Globus pallidus (tissue), 1 donor: Measurements from ENCODE around the gene ANKRD44.
A peak's percentile ranks its signal among the peaks of the same experiment; 100 is the strongest.

ENCODE experiments used
- DNase-seq: peaks from one replicate; pipeline ENCODE4 v3.0.0-alpha.2; 2015; ENCODE audit warnings: low spot score

ANKRD44 gene

DNA sequence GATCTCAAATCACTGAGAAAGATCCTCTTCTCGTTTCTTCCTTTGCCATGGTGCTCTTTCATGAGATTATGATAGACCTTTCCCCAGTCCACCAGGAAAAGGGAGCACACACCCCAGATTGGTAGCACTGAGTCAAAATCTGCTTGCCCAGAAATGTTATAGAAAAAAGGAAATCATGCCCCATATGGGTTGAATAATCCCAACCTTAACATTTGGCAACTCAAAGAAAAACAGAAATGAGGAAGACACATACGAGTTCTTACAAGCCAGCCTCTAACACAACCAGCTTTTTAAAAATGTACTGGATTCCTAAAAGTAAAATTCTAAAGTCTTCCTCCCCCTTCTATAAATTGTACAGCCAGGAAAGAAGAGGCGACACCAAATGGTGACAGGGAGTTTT lies 103.0 kb downstream of the ANKRD44 start:
- DNase-seq, result no peak

DNA sequence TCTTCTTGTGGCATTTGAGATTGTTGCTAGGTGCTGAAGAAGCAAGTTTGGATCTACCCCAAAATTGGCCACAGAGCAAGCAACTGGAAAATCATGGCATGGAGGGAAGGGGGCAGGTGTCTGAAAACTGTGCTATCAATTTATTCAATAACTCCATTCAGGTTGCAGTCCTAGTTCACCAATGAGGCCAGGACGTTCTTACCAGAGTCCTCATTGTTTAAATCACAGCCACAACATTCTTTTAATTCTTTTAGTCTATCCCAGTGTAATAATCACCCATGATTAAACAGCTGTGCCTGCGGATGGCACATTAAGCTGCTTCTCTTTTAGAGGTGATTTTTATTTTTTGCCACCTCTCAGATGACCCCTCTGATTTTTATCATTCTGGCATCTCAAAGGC lies 103.5 kb downstream of the ANKRD44 start:
- no peak for DNase-seq

DNA sequence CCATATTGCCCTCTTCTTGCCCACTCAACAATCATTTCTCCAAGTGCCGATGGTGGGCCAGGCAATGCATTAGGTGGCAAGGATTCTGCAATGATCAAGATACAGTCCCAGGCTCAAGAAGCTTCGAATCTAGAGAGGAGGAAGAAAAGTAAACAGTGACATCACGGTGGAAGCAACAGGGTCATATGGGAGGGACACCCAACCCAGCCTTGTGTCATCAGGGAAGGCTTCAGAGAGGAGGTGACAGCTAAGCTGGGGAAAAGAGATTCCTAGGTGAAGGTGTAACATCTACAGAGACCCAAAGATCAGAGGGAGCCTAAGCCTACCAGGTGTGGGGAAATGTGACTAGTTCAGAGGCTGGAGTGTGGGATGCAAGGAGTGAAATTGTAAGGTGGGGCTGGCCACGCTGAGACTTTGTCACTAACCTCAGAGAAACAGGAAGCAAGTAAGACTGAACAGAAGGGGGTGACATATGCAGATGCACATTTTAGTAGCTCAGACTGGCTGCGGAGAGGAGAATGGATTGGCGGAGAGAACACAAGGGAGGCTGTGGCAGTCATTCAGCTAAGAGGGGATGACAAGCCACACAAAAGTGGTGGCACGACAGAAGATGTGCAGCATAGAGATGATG lies 104.9 kb downstream of the ANKRD44 start:
- DNase-seq, result no peak

DNA sequence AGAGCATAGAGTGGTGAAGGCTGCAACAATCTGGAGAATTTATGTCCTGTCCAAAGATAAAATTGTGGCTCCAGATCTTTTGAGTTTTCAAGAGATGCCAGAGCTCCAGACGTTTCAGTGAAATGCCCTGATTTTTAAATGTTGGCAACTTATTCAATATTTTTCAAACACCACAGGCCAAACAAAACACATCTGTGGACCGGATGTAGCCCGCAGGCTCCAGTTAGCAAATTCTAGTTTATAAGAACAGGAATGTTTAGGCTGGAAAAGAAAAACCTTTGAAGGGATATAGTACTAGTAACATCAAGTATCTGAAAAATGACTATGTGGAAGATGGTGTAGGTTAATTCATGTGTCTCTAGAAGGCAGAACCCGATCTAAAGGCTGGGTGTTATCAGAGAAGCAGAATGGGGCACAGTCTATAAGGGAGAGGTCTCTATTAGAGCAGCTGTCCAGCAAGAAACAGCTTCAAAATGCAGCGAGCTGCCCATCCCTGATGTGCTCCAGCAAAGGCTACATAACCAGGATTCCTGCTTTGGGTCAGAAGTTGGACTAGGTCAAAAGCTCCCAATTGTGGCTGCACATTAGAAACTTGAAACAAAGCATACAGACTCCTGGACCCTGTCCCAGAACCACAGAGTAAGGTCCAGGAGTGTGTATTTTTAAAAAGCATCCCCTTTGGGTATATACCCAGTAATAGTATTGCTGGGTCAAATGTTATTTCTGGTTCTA lies 105.9 kb downstream of the ANKRD44 start:
- DNase-seq, result no peak

DNA sequence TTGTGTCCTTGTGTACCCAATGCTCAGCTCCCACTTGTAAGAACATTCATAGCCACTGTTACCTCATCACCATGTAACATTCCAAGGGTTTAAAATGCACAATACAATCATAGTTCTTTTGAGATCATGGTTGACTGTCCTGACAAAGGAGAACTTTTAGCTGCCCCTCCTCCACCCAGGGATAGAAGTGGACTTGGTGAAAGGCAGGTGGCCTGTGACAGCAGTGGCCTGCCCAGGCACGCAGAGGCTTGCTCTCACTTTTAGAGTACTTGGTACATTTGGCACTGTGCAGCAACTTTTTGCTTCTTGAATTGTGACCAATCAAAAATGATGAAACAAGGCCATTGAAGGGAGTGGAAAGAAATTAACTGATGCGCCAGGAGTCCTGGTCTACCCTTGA lies 108.7 kb downstream of the ANKRD44 start:
- no peak for DNase-seq

DNA sequence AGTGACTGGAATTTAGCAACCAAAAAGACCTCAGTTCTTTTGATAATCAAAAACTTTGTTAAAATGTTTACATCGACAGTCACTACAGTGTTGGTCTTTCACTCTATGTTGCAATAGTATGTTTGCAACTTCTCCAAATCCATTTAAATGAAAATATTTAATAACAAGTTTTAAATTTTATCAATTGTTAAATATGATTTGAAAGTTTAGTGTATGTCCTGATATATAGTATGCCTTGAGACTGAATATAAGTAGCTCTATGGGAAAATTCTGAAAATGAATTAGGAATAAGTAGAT lies 109.9 kb downstream of the ANKRD44 start:
- DNase-seq, result no peak

DNA sequence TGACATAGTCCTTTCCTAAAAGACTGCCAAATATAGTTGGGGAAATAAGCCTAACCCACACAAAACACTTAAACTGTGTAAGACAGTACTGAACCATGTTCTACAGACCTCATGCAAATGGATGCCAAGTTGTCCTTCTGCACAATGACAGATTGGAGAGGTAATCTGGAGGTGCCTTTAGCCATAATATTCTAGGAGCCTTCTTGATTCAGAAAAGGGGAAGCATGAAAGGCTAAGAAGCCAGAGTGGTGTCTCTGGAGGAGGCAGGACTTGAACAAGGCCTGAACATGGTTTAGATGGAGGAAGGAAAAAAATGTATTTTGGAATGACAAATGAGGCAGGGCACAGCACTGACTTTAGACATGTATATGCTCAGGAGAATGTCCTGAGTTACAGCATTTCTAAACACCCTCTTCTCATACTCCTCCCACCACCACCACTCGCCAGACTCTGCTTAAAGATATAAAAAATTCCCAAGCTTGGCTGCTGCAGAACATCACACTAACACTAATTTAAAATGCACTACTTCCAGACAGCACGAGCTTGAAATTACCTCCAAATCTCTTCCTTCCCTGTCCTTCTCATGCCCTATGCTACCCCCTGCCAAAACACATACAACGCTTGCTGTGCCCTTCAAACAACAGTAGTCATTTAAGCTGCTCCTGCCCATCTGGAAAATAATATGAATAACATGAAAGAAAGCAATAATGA lies 110.4 kb downstream of the ANKRD44 start:
- DNase-seq, result no peak

DNA sequence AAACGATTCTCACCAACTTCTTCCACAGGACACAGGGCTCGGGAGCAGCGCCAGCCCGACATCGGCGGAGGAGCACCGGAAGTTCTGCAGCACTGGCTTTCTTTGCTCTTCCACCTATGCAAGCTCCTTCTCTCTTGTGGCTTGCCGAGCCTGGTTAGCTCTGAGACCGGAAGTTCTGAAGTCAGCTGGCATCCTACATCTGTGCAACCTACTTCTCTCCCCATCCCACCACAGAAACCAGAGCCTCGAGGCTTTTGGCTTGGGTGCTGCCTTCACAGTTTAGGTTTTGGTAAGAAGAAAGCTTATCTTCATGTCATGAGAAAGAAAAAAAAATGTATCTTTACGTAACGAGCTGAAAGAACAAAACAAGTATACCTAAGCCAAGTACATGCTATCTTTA lies 111.7 kb downstream of the ANKRD44 start:
- peak; percentile 51 for DNase-seq

DNA sequence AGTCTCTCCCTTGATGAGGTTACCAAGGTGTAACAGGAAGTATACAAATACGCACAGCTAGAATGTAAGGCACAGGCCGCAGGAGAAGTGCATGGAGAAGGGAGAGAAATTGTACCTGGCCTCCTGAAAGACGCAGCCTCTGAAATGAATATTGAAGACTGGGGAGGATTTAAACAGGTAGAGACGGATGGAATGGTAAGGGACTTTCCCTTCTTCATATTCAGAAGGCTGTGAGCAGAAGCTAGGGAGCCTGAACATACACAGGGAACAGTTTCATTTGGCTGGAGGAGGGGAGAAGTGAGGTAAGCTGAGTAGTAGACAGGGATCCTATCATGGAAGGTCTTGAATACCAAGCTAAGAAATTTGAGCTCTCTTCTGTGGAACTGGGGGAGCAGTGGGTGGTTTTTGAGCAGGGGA lies 112.7 kb downstream of the ANKRD44 start:
- no peak for DNase-seq

DNA sequence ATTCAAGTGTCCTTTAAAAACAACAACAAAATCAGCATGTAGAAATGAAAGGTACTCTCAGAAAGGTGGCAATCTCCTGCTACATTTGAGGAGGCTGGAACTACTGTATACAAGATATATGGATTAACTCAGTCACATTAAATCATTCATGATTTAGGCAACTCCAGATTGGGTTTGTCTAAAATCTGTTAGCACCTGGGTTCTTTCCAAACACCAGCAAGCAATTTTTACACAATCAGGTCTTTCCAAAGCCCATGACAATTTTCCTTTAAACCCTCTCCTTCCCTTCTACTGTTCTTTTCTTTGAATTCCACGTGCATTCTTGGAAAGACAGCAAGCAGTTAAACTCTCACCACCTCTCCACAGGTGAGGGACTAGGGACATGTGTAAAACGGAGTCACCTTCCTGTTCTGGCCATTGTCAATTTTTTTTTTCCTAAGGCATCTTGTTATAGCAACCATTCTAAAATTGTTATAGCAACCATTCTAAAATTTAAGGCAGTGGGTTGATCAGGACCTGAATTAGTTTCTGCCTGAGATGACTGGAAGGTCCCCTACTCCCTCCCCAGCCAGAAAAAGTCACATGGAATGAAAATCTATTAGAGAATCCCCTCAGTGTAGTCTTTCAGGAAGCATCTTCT lies 113.9 kb downstream of the ANKRD44 start:
- DNase-seq, result no peak

DNA sequence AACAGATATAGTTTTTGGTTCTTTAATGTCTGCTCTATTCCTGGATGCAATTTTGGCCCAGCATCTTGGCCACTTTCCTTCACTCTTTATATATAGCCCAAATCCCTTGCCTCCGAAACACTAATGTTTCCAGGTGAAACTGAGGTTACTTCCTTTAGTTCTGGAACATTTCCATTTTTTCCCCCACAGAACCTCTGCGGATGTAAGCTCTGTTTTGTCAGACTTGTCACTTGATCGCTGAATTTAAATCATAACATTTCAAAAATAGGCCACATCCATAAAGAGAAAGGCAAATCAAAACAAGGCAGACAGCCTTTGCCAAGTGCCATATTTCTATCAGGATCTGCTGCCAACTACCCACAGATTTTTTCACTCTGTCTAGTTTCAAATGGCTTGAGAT lies 115.1 kb downstream of the ANKRD44 start:
- DNase-seq, result no peak

DNA sequence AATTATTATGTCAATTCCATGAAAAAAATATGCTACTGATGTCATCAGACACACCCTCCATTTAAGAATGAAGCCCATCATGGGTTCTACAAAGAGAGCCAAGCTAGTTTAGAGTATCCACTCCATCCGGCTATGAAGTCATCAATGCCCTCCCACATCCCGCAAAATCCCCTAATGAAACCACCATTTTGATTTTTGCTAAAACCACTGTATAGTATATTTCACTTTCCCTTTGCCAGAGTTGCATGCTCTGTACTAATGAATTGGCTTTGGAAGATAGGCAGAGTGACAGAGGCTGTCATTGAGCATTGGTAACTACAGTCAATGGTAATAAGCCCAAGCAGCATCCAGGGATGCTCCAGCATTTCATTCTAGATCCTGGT lies 118.6 kb downstream of the ANKRD44 start:
- no peak for DNase-seq

DNA sequence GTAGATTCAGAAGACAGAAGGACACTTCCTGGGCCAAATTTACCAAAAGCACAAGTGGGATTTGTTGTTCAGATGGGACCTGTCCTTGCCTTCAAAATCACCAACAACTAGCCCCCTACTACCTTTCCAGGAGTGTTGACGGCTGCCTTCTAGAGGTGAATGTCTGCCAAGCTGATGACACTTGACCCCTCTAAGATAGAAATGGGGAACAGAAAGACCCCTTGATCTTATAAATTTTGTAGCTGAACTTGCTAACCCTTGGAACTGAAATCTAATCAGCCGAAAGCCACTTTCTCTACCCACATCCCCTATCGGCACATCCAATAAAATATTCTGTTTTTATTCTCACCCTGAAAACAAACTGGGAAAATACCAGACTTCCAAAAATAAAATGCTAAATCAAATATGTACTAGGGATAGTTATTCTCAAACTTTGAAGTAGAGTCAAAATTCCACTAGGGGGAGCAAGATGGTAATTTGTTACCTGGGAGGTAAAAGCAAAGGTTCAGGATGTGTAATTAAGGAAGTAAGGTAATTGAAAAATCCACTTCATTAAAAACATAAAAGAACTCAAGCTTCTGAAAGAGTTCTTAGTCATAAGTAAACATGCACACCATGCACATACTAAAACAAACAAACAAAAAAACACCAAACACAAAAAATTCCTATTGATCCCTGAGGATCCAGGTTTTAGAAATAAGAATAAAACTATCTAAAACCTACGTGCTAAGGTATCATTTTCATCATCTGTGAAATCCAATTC lies 119.2 kb downstream of the ANKRD44 start:
- peak; percentile 55 for DNase-seq

DNA sequence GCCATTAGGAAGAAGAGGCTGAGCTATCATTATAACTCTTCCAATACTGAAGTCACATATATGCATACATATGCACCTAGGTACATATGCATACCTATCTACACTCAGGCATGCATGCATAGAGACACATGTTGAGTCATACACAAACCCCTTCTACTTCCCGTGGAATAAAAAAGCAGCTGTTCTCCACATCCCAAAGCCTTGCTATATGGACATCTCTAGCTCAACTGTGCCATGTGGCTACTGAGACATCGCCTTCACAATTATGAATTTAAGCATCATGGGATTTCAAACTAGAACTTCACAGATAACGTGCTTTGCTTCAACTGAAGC lies 120.5 kb downstream of the ANKRD44 start:
- no peak for DNase-seq

DNA sequence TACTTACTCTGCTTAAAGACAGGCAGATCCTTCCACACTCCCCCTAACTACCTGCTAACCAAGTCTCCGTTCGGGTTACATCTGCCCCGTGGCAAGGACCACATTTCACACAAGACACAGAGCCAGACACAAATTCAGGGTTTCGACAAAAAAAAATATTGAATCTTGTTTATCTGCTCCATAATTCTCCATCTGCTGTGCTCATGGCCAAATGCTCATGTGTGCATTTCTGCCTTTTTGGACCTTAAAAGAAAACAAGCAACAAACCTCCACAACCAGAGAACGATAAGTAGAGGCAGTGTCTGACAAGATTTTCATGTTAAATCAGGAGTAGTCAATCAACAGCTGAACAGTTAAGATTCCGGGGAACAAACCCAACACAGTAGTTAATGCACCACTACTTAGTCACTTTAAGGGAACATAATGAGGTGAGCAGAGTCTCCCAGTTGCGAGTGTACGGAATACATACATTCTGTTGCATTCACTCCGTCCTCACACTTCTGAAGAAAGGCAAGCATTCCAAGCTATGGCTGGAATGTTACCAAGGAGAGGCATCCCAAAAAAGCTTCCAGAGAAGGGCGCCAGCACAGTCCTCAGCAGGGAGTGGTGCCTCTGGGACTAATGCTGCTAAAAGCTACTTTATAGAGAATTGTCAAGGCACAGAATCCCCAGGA lies 121.0 kb downstream of the ANKRD44 start:
- DNase-seq, result no peak

DNA sequence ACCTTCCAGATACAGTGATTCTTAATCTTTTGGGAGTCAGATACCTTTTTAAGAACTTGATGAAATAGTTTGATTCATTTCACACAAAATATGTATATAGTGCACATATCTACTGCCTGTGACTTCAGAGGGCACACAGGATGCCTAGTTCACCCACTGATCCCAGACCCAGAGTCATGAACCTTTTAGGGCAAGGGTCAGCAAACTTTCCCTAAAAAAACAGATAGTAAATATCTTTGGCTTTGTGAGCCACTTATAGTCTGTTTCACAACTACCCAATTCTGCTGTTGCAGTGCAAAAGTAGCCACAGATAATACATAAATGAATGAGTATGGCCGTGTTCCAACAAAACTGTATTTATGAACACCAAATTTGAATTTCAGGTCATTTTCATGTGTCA lies 124.9 kb downstream of the ANKRD44 start:
- DNase-seq, result no peak

DNA sequence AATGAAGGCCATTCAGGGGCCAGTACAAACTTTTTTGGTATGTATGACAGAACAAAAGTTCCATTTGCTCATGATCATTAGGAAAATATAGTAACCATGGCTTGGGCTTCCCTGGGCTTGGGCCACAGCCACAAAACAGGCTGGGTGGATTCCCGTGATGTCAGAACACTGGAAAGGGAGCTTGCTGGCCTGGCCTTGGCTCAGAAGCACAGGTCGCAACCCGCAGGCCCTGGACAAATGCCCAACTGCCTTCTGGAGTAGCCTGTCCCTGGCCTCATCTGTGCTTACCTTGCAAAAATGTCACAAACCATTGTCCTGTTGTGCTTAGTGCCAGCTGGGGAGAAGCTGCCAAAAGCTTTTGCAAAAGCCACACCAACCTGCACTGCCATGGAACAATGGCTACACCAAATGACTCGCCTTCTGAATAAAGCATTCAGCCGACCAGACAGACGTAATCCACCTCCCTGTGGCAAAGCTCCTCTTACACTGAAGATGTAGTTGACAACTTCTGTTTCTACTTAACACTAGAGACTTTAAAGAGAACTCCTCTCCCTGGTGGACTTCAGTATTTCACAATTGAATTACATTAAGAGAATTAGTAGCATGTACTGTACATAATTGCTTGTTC lies 125.5 kb downstream of the ANKRD44 start:
- peak; percentile 57 for DNase-seq

DNA sequence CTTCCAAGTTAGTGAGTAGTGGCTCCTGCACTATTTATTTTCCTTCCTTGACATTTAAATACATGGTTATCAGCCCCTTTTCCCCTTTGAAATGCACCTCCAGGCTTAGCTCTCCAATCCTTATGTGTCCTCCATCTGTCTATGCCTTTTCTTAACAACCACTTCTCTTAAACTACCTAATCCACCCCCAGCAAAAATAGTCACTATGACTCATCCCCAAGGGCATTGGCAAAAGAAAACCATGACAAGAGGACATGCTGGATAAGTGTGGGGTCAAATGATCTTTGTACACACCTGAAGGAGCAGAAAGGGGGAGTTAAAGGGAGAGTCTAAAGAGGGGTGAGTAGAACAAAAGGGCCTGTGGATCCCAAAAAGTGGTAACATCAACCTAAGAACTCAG lies 127.2 kb downstream of the ANKRD44 start:
- no peak for DNase-seq

DNA sequence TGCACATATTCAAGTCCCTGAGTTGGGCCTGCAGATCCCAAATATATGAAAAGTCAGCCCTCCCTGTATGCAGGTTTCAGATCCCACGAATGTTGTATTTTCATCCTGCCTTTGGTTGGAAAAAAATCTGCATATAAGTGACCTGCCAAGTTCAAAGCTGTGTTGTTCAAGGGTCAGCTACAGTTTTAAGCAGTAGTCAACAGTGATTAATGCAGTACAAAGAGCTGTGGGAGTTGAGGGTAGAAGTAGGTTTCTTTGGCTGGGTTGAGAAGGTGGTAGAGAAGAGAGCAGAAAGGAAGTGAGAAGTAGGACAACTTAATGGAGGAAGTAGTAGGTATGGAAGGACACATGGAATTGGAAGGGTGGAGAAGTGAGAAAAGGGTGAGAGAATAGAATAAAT lies 127.9 kb downstream of the ANKRD44 start:
- DNase-seq, result no peak

DNA sequence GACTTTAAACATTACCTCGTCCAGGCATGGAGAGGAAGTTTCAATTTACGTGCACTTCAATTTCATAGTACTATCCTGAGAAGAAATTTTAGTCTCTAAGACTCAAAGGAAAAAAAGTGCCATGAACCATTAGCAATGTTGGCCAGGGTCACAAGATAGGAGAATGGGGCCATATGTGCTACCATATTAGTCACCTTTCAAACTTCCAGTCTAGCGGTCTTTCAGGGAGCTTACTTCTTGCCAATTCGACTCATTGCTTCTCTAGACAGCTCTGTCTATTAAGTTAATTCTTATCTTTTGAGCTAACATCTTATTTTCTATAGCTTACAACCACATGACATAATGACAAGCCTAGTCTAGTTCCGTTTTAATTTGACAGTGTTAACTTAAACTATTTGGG lies 129.1 kb downstream of the ANKRD44 start:
- no peak for DNase-seq

DNA sequence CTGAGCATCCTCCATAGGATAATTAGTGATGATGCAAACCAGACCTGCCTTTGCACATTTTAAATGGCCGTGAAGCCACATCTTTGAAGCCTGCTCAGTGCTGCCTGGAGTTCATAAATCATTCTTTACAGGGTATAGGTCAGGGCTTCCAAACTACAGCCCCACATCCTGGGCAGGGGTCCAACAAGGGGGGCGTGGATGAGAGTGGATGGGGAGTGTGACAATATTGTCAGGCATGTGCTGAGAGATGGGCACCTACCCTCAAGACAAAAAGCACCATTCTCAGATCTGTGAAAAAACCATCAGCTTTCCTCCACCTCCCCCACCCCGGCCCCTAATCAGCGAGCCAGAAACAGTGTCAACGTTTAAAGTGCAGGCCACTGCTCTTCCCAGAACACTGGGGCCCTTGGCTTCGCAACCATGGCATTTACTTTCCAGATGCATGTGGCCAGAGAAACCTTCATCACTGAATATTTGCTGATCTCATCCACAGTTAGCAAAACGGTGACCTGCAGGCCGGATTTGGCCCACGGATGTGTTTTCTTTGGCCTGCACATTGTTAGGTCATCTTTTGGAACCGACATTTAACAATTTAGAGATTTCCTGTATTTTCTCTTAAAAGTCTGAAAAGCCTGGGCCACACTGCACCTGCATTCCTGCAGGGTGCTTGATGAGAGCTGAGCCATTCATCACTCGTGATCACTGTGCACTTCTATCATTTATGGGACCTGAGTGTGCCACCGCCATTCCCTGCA lies 130.7 kb downstream of the ANKRD44 start:
- no peak for DNase-seq
